Caco-2 (cell line): ENCODE data around the gene NELL2. TPM values are rescaled to one million over a fixed set of nuclear protein-coding genes. Genes with fewer than 3 reads are reported as not detected.

Experiments
- BruUV-seq: library from RNA; stranded (reverse); fragments of 400-500 nt; replicated peaks from 2 replicates; lab custom pipeline; 2021; lab: Mats Ljungman, UMichigan
- CTCF ChIA-PET: fragments of 300-600 bp; sonication (Branson Sonifier 250); formaldehyde crosslinking; loops from one replicate; lab custom pipeline; 2022; ENCODE audit warnings: antibody characterized with exemption; lab: Charles Lee
- POLR2A ChIA-PET: fragments of 300-600 bp; sonication (Branson Sonifier 250); formaldehyde crosslinking; loops from one replicate; lab custom pipeline; 2022; ENCODE audit warnings: antibody characterized with exemption; lab: Charles Lee
- DNase-seq, 2 experiments: peaks; one replicate each; pipeline versions ENCODE4 v3.0.0 to v3.0.0-alpha.2; 2020 to 2022
- H3K27me3 ChIP-seq: replicated peaks from 2 replicates; pipeline ENCODE4 v1.6.0; 2011; ENCODE audit warnings: low read length; ENCODE audit not compliant: control insufficient read depth, insufficient read depth
- H3K36me3 ChIP-seq: 2 replicates; pipeline ENCODE4 v1.5.1; 2011; ENCODE audit warnings: low read length; ENCODE audit not compliant: control insufficient read depth, insufficient read depth
- H3K4me1 ChIP-seq: fragments of 250-450 bp; sonication (Bioruptor Pico); 2 replicates; pipeline ENCODE4 v1.5.1; 2020; ENCODE audit warnings: mild to moderate bottlenecking
- H3K4me3 ChIP-seq: 2 replicates; pipeline ENCODE4 v1.5.1; 2011; ENCODE audit warnings: low read depth, mild to moderate bottlenecking, control low read depth, low read length
- H3K9me3 ChIP-seq: fragments of 250-450 bp; sonication (Bioruptor Pico); 2 replicates; pipeline ENCODE4 v1.5.1; 2020; ENCODE audit warnings: mild to moderate bottlenecking, moderate library complexity
- H3K27ac Mint-ChIP-seq: one replicate; pipeline ENCODE4 v1.8.0; 2022; ENCODE audit warnings: mixed read lengths; ENCODE audit not compliant: unreplicated experiment
- H3K27me3 Mint-ChIP-seq: one replicate; pipeline ENCODE4 v1.8.0; 2022; ENCODE audit warnings: mixed read lengths; ENCODE audit not compliant: insufficient read depth, unreplicated experiment
- H3K36me3 Mint-ChIP-seq: one replicate; pipeline ENCODE4 v1.8.0; 2022; ENCODE audit warnings: mild to moderate bottlenecking, mixed read lengths; ENCODE audit not compliant: insufficient read depth, unreplicated experiment
- H3K4me1 Mint-ChIP-seq: one replicate; pipeline ENCODE4 v1.8.0; 2022; ENCODE audit warnings: low read depth, mixed read lengths; ENCODE audit not compliant: unreplicated experiment
- H3K4me3 Mint-ChIP-seq: one replicate; pipeline ENCODE4 v1.8.0; 2022; ENCODE audit warnings: mild to moderate bottlenecking, moderate library complexity, mixed read lengths; ENCODE audit not compliant: unreplicated experiment
- H3K9me3 Mint-ChIP-seq: one replicate; pipeline ENCODE4 v1.8.0; 2022; ENCODE audit warnings: mixed read lengths; ENCODE audit not compliant: unreplicated experiment
- CTCF ChIP-seq, 2 experiments: fragments of 200-600 bp in 1 of 2; IDR thresholded peaks; 1 replicate in 1 of 2; 2 replicates in 1 of 2; pipeline versions ENCODE4 v1.5.1 to v1.8.0; 2011 to 2022; ENCODE audit warnings: antibody characterized with exemption in 1 of 2, control low read depth in 1 of 2, inconsistent platforms in 1 of 2, low read depth in 1 of 2, low read length in 1 of 2, mild to moderate bottlenecking in 1 of 2, moderate library complexity in 1 of 2; ENCODE audit not compliant: insufficient read depth in 1 of 2, severe bottlenecking in 1 of 2, unreplicated experiment in 1 of 2
- intact Hi-C: fragments of 100-400 bp; cut with micrococcal nuclease; formaldehyde crosslinking; loops from one replicate; pipeline ENCODE4 v1.10.0; 2022; ENCODE audit not compliant: unreplicated experiment
- total RNA-seq: library from RNA; stranded (reverse); gene quantifications from 2 replicates; pipeline ENCODE4 v1.2.3, GENCODE V29; 2022

NELL2 gene
- total RNA-seq, 1 experiment from 2014 or later = 0.70 TPM

DNA sequence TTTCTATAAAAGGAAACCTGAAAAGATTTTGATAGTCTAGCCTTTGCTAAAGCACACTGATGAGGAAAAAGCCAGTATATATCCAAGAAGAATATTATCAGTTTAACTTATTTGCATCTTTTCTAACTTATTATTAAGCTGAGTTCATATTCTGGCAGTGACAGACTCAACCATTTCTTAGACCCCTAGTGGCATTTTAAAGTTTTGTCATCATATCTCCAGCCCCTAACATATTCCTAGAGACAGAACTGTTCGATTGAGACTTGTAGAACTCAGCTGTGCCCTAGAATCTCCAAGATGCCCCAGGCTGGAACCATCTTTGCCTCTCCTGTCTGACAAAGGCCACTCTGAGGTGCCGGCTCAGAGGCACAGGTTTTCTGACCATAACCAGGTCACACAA lies 365.6 kb downstream of the NELL2 start:
- DNase-seq = no peak
- Mint-ChIP-seq H3K36me3 (no peaks in the 10 kb centered on the region), H3K4me3 (no peak overlapping the region), H3K9me3 (no peaks in the 10 kb centered on the region), H3K27me3 (peaks cover 5% of the 10 kb centered on the region), H3K27ac (no peak overlapping the region), H3K4me1 (no peaks in the 10 kb centered on the region)
- BruUV-seq = no TSS peak
- Histone ChIP-seq H3K36me3 (no peaks in the 10 kb centered on the region), H3K27me3 (no peaks in the 10 kb centered on the region), H3K4me1 (no peaks in the 10 kb centered on the region), H3K4me3 (no peak overlapping the region), H3K9me3 (no peaks in the 10 kb centered on the region)
- ChIA-PET POLR2A (no interaction called here), CTCF (interaction anchor here (1.0 kb wide), 1 partner anchor 14 kb away, joined by 6 read pairs; no protein-coding TSS in a partner anchor)
- intact Hi-C loops = no loop called here
- peak in 1 of 2 experiments; percentile 14 for TF ChIP-seq CTCF (IDR thresholded peaks at IDR 0.05; ENCODE audit: insufficient read depth in 1 of 2, low read depth in 1 of 2, low read length in 1 of 2, severe bottlenecking in 1 of 2, unreplicated experiment in 1 of 2)

DNA sequence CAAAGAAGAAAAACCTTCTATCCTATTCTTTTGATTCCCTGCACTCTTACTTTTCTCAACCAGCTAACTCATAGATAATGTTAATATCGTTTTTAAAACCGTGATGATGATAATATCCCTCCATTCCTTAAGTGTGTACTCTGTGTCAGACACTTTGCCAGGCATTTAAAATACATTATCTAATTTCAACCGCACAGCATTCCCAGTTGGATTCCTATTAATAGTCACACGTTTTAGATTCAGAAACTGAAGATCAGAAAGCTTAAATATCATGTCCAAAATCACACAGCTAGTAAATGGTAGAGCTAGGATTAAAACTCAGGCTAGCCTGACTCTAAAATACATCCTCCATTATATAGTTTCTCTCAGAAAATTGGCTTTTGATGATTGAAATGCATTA lies 366.0 kb downstream of the NELL2 start:
- no peaks in the 10 kb centered on the region for H3K9me3 ChIP-seq
- ChIA-PET POLR2A (no interaction called here), CTCF (interaction anchor here (1.0 kb wide), 1 partner anchor 13 kb away, joined by 6 read pairs; no protein-coding TSS in a partner anchor)
- BruUV-seq = no TSS peak
- Mint-ChIP-seq H3K36me3 (no peaks in the 10 kb centered on the region), H3K4me3 (no peak overlapping the region), H3K4me1 (no peaks in the 10 kb centered on the region), H3K27ac (no peak overlapping the region), H3K9me3 (no peaks in the 10 kb centered on the region), H3K27me3 (peaks cover 5% of the 10 kb centered on the region)
- H3K4me3 ChIP-seq = no peak overlapping the region
- H3K27me3 ChIP-seq = no peaks in the 10 kb centered on the region
- TF ChIP-seq CTCF (IDR thresholded peaks at IDR 0.05; ENCODE audit: insufficient read depth in 1 of 2, low read depth in 1 of 2, low read length in 1 of 2, severe bottlenecking in 1 of 2, unreplicated experiment in 1 of 2) = no peak
- H3K4me1 ChIP-seq = no peaks in the 10 kb centered on the region
- no peaks in the 10 kb centered on the region for H3K36me3 ChIP-seq
- intact Hi-C loops = no loop called here
- no peak for DNase-seq

DNA sequence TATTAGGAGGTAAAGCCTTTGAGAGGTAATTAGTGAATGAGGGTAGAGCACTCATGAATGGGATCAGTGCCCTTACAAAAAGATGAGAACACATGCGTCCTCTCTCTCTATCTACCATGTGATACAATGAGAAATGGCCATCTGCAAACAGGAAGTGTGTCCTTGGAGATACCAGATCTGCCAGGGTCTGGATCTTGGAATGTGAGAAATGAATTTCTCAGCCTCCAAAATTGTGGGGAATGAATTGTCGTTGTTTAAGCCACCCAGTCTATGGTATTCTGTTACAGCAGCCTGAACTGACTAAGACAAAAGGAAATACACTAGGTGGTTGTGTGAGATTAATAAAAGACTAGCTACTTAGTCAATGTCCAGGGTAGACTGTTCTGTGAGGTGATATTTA lies 366.6 kb downstream of the NELL2 start:
- no peak for TF ChIP-seq CTCF (IDR thresholded peaks at IDR 0.05; ENCODE audit: insufficient read depth in 1 of 2, low read depth in 1 of 2, low read length in 1 of 2, severe bottlenecking in 1 of 2, unreplicated experiment in 1 of 2)
- no peak overlapping the region for H3K4me3 ChIP-seq
- Mint-ChIP-seq H3K27me3 (peaks cover 5% of the 10 kb centered on the region), H3K4me1 (peaks cover 2% of the 10 kb centered on the region), H3K36me3 (no peaks in the 10 kb centered on the region), H3K9me3 (no peaks in the 10 kb centered on the region), H3K27ac (no peak overlapping the region), H3K4me3 (no peak overlapping the region)
- CTCF ChIA-PET = no interaction called here
- no peaks in the 10 kb centered on the region for H3K27me3 ChIP-seq
- POLR2A ChIA-PET = no interaction called here
- intact Hi-C loops = no loop called here
- H3K36me3 ChIP-seq = no peaks in the 10 kb centered on the region
- H3K4me1 ChIP-seq = no peaks in the 10 kb centered on the region
- DNase-seq = no peak
- no peaks in the 10 kb centered on the region for H3K9me3 ChIP-seq
- BruUV-seq = no TSS peak
